GM23248 (cell line): ENCODE measurements around the gene TAF1B.

Experiments used
- EZH2 ChIP-seq: fragments of 200-600 bp; sonication (generic); IDR thresholded peaks from 2 replicates; pipeline ENCODE4 v1.6.1; 2018; ENCODE audit warnings: antibody characterized with exemption, mild to moderate bottlenecking; ENCODE audit not compliant: insufficient read depth, poor library complexity, severe bottlenecking
- EZH2phosphoT487 ChIP-seq: fragments of 200-600 bp; sonication (generic); IDR thresholded peaks from 2 replicates; pipeline ENCODE4 v1.6.1; 2018; ENCODE audit warnings: antibody characterized with exemption, moderate library complexity, mild to moderate bottlenecking, low read depth; ENCODE audit not compliant: insufficient read depth

- TF ChIP-seq EZH2 = no peak
- no peak for TF ChIP-seq EZH2phosphoT487
Measured at GRCh38 chr2:9800975-9801726, 42.1 kb upstream of the TAF1B start.
